HG02852 (cell line): Measurements from ENCODE around the gene EGFR.

Experiments used
- ATAC-seq: cut with Tn5 transposase; IDR thresholded peaks from one replicate; pipeline ENCODE4 v1.9.1; 2021; ENCODE audit warnings: mild to moderate bottlenecking, moderate library complexity; ENCODE audit not compliant: unreplicated experiment

The EGFR gene

DNA sequence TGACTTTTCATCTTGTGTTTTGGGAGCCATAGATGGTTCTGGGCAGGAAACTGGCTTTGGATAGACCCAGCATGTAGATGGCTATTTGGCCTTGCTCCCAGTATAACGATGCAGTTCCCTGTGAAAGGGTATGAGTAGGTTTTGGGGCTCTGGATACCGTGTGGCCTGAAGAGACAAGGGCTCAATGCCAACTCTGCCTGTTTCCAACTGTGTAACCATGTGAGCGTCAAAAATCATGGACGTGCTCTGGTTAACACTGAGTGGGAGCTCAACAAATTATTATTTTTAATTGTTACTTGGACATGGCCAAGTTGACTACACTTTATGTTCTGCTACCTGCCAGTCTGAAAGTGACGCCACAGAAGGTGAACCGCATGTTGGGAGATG lies 41.8 kb downstream of the EGFR start:
- ATAC-seq = no peak

DNA sequence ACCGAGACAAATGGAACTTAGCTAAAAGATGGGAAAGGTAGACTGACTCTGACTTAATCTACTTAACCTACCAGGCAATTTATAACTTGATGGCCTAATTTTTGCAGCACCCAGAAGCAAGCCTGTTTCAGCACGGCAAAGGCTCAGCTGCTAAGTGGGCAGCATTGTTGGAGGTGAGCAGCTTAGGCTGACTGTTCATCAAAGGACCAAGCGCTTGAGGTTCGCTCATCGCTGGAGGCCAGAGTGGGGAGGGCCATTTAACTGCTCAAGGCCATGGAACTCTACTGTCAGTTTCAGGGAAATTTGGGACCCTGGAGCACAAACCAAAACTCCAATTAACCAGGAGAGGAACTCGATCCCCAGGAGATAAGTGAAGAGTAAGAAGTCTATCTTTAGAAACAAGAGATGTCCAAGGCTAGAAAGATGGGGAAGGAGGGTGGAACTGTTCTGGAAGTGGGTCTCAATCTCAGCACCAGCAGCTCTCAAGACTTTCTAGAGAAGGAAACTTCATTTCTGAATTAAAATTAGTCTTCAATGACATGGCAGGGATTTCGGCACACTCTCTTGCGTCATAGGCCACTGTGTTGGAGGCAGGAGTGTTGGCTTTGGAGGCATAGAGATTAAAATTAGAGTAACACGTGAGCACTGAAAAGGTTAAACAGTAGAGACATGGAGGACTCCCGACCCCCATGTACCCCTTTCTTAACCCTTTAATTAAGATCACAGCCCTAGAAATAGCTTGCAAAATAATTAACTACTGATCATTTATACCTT lies 43.1 kb downstream of the EGFR start:
- no peak for ATAC-seq

DNA sequence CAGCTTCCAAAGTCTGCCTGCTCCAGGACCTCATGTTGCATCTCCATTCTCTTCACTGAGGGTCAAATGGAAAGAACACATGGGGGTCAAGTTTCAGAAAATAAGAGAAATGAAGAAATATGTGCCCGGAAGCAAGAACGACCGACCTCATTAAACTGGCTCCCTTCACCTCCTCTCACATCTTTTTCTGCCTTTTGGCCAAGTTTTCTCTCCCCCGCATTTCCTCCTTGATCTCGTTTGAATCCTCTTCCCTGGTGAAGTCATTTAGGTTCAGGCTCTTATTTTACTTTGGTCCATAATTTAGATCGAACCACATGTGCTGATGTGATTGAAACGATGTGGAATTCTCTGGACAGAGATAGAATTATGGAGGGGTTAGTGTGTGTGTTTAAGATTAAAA lies 44.2 kb downstream of the EGFR start:
- no peak for ATAC-seq

DNA sequence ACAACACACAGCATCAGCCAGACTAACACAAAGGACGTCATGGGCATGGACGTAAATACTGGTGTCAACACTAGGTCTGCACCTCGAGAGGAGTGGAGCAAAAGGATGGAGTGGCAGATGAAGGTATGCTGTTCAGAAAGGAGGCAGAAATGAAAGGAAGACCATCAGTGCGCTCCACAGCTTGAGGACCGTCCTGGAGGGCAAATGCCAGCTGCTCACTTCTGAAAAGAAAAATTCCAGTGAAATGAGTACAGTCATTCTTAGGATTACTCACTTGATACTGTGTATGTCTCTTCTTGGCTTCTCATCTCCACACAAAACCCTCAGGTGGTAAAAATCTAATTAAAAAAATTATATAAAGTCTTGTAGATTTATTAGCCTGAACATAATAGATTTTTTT lies 44.8 kb downstream of the EGFR start:
- no peak for ATAC-seq

GRCh38 chr7:55065079-55065478 lies 46.3 kb downstream of the EGFR start:
- ATAC-seq = peak; percentile 66

GRCh38 chr7:55065511-55066229 lies 46.9 kb downstream of the EGFR start:
- peak; percentile 46 for ATAC-seq

GRCh38 chr7:55066524-55066923 lies 47.7 kb downstream of the EGFR start:
- no peak for ATAC-seq

GRCh38 chr7:55066938-55067337 lies 48.1 kb downstream of the EGFR start:
- ATAC-seq = no peak

DNA sequence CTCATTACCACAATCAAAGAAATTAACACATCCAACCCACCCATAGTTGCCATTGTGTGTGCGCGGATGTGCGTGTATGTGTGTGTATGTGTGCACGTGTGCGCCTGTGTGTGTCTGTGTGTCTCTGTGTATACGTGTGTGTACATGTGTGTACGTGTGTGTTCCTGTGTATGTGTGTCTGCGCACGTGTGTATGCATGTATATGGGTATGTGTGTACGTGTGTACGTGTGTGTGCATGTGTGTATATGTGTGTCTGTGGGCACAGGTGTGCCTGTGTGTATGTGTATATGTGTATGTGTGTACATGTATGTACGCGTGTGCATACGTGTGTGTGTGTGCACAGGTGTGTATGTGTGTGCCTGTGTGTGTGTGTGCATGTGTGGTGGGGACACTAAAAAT lies 48.9 kb downstream of the EGFR start:
- ATAC-seq = no peak

DNA sequence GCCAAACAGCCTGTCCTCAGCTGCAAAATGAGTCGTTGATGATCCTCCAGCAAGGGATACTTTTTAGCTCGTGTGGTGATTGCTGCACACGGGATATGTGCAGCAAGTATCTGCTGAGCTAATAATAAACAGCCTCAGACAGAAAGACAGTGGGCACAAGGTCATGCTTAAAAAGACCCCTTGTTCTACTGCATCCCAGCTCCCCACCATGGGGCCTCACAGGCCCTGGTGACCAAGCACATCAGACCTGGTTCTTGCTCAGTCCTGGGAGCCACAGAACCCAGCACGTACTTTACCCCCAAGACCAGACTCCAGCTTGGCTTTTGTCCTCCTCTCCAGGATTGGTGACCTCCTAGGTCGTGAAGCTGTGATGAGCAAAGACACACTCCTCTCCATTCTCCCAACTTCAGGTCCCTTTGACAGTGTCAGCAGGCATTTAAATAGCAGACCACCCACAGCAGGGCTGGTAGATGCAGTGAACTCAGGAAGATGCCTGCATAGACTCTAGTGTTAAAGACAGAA lies 50.5 kb downstream of the EGFR start:
- no peak for ATAC-seq

GRCh38 chr7:55070271-55070743 lies 51.5 kb downstream of the EGFR start:
- no peak for ATAC-seq

GRCh38 chr7:55070854-55071253 lies 52.0 kb downstream of the EGFR start:
- no peak for ATAC-seq

- no peak for ATAC-seq
Observed at GRCh38 chr7:55071411-55072175, 52.8 kb downstream of the EGFR start.

DNA sequence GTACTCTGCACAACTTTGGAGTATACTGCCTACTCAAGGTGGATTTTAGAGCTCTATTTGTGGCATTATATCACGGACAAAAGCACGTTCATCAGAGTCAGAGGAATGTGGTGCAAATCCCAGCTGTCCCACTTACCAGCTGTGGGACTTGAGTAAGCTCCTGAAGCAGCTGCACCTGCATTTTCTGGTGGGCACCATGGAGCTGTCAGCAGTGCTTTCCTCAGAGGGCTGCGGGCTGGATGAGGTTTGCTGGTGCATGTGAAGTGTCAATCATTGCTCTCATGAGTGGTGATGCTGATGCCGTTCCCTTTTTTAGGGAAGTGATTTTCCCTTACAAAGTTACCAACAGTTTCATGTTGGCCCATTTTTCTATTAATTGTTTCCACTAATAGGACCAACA lies 53.4 kb downstream of the EGFR start:
- ATAC-seq = no peak

DNA sequence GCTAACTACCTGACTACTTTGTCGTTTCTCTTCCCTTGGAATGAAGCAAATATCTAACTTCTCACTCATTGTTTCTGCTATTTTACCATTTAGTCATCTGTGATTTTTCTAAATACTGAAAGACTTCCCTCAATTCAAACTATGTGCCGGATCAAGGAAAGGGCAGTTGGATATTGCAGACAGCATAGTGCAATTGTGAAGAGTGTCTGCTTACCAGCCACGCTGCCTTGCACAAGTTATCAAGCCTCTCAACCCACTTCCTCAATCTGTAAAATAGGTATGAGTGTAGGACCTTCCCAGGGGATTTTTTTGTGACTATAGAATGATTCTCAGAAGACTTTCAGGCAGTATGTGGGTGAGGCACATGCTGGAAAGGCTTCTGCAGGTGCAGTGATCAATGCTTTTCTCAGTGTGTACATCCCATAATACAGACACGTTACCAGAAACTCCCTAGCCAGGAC lies 54.3 kb downstream of the EGFR start:
- peak; percentile 58 for ATAC-seq

DNA sequence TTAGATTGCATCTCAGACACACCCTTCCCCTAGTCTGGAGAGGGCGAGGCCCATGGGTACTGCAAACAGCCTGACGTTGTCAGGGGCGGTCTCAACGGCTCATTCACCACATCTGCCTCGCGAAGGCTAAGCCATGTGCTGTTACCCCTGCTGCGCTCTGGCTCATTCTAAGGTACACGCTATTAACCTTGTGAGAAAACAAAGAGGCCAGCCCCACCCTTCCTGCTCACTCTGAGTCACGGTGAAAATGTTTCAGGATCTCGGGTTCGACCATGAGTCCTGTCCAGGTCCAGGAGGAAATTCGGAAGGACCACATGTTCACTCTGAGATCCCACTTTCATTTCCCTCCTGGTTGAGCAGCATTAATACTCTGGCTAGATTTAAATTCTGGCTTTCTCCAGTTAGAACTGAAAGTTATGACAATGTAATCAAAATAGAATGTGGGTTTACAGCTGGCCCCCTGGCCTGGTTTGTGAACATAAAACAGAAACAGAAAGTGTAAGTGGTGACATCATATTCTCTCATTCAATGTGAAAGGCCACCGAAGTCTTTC lies 55.2 kb downstream of the EGFR start:
- ATAC-seq = peak; percentile 89

GRCh38 chr7:55075464-55076021 lies 56.7 kb downstream of the EGFR start:
- ATAC-seq = no peak

- no peak for ATAC-seq
Observed at GRCh38 chr7:55077561-55078410, 59.0 kb downstream of the EGFR start.

GRCh38 chr7:55078465-55079372 lies 59.9 kb downstream of the EGFR start:
- no peak for ATAC-seq
